ENCODE data around the gene MRPL54. TPM values are rescaled to one million over a fixed set of nuclear protein-coding genes. Genes with fewer than 3 reads are reported as not detected.
"Not testable (repeated sequence)": the region's sequence is repeated elsewhere in the genome, so short reads cannot be mapped to it uniquely, and the experiment has no call there.

Gene MRPL54
- total RNA-seq, 1 experiment from 2014 or later, result 73.9 TPM

- POLR2A ChIA-PET (ENCODE audit: unreplicated experiment), result no interaction called here
- no peak for ATAC-seq
These were observed 8.7 kb upstream of the MRPL54 start for GRCh38 chr19:3753631-3754410.

GRCh38 chr19:3757705-3758104 is 4.8 kb upstream of the MRPL54 start:
- peaks cover 23% of the 10 kb centered on the region for H3K79me2 ChIP-seq (ENCODE audit: low read length)
- H3K27ac ChIP-seq (ENCODE audit: low read length); intact Hi-C loops (cut with micrococcal nuclease); CTCF ChIA-PET; POLR2A ChIA-PET (ENCODE audit: unreplicated experiment); BruUV-seq (replicated peaks); H3K36me3 ChIP-seq (ENCODE audit: low read depth, low read length); ATAC-seq; H3K4me3 ChIP-seq (ENCODE audit: low read length); H2AFZ ChIP-seq (ENCODE audit: low read length); H3K9me2 ChIP-seq (replicated peaks; ENCODE audit: low read length); H3K4me2 ChIP-seq (ENCODE audit: low read length); H3K4me1 ChIP-seq (ENCODE audit: insufficient read depth, low read length); H3K9me3 ChIP-seq (ENCODE audit: low read length); DNase-seq; H3K27me3 ChIP-seq (ENCODE audit: low read length); H3K9ac ChIP-seq (ENCODE audit: low read length); H3F3A ChIP-seq (ENCODE audit: low read length, unreplicated experiment); H4K20me1 ChIP-seq (ENCODE audit: low read length): not testable (repeated sequence)

More at GRCh38 chr19:3753631-3754410, 8.7 kb upstream of the MRPL54 start:
- BruUV-seq (replicated peaks), result no TSS peak
- Histone ChIP-seq H3K9me3 (ENCODE audit: low read length) (no peaks in the 10 kb centered on the region), H3K4me2 (ENCODE audit: low read length) (no peak overlapping the region), H3K4me3 (ENCODE audit: low read length) (no peak overlapping the region), H3K9ac (ENCODE audit: low read length) (no peak overlapping the region), H3K27ac (ENCODE audit: low read length) (no peak overlapping the region), H3K27me3 (ENCODE audit: low read length) (no peaks in the 10 kb centered on the region), H3K9me2 (replicated peaks; ENCODE audit: low read length) (no peaks in the 10 kb centered on the region), H3F3A (ENCODE audit: low read length, unreplicated experiment) (no peaks in the 10 kb centered on the region), H3K4me1 (ENCODE audit: insufficient read depth, low read length) (no peaks in the 10 kb centered on the region), H4K20me1 (ENCODE audit: low read length) (no peaks in the 10 kb centered on the region), H3K36me3 (ENCODE audit: low read depth, low read length) (no peaks in the 10 kb centered on the region), H2AFZ (ENCODE audit: low read length) (no peak overlapping the region), H3K79me2 (ENCODE audit: low read length) (no peaks in the 10 kb centered on the region)
- CTCF ChIA-PET, result no interaction called here
- DNase-seq, result no peak
- TF ChIP-seq EZH2phosphoT487 (IDR thresholded peaks at IDR 0.05; ENCODE audit: borderline replicate concordance, low read length), result no peak
- TF ChIP-seq CTCF (conservative IDR thresholded peaks at IDR 0.05; ENCODE audit: low read depth, low read length), result no peak
- no peak for TF ChIP-seq EZH2 (IDR thresholded peaks at IDR 0.05; ENCODE audit: low read length, unreplicated experiment)
- intact Hi-C loops (cut with micrococcal nuclease), result no loop called here

- H3K27me3 ChIP-seq (ENCODE audit: low read length); H3F3A ChIP-seq (ENCODE audit: low read length, unreplicated experiment); H4K20me1 ChIP-seq (ENCODE audit: low read length); CTCF ChIA-PET; H2AFZ ChIP-seq (ENCODE audit: low read length); H3K9me2 ChIP-seq (replicated peaks; ENCODE audit: low read length); H3K4me3 ChIP-seq (ENCODE audit: low read length); DNase-seq; H3K36me3 ChIP-seq (ENCODE audit: low read depth, low read length); H3K27ac ChIP-seq (ENCODE audit: low read length); H3K9ac ChIP-seq (ENCODE audit: low read length); ATAC-seq; intact Hi-C loops (cut with micrococcal nuclease); H3K9me3 ChIP-seq (ENCODE audit: low read length); H3K4me2 ChIP-seq (ENCODE audit: low read length); H3K4me1 ChIP-seq (ENCODE audit: insufficient read depth, low read length); BruUV-seq (replicated peaks); POLR2A ChIA-PET (ENCODE audit: unreplicated experiment): not testable (repeated sequence)
- peaks cover 26% of the 10 kb centered on the region for H3K79me2 ChIP-seq (ENCODE audit: low read length)
These were observed 4.2 kb upstream of the MRPL54 start for GRCh38 chr19:3758297-3758696.

Measured in PC-3 (cell line).